ENCODE data around the gene PRKCZ.

DNA sequence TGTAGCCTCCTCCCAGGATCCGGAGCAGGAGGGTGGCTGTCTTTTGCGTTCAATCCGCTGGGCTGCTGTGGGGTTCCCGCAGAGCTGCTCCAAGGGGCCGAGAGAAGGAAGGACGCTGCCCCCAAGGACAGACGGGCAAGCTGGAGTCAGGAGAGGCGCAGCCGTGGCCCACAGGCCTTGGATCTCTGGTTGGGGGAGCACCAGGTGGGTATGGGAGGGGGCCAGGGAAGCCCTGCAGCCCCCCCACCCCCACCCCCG is 162.0 kb downstream of the PRKCZ start:
- TF ChIP-seq, protein P1, sequence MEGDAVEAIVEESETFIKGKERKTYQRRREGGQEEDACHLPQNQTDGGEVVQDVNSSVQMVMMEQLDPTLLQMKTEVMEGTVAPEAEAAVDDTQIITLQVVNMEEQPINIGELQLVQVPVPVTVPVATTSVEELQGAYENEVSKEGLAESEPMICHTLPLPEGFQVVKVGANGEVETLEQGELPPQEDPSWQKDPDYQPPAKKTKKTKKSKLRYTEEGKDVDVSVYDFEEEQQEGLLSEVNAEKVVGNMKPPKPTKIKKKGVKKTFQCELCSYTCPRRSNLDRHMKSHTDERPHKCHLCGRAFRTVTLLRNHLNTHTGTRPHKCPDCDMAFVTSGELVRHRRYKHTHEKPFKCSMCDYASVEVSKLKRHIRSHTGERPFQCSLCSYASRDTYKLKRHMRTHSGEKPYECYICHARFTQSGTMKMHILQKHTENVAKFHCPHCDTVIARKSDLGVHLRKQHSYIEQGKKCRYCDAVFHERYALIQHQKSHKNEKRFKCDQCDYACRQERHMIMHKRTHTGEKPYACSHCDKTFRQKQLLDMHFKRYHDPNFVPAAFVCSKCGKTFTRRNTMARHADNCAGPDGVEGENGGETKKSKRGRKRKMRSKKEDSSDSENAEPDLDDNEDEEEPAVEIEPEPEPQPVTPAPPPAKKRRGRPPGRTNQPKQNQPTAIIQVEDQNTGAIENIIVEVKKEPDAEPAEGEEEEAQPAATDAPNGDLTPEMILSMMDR (conservative IDR thresholded peaks at IDR 0.05; ENCODE audit: low read depth, low read length), result no peak
- TF ChIP-seq EZH2 (IDR thresholded peaks at IDR 0.05; ENCODE audit: borderline replicate concordance, low read depth, low read length, poor library complexity, severe bottlenecking), result no peak
